GM19193 (cell line): ENCODE measurements around the gene C2orf68.
A peak's percentile ranks its signal among the peaks of the same experiment; 100 is the strongest.

ENCODE experiments used
- POLR2A ChIP-seq: IDR thresholded peaks from 4 replicates; pipeline ENCODE4 v1.6.1; 2011; ENCODE audit not compliant: insufficient read depth, insufficient read length; ENCODE audit errors: extremely low read depth

Gene C2orf68

DNA sequence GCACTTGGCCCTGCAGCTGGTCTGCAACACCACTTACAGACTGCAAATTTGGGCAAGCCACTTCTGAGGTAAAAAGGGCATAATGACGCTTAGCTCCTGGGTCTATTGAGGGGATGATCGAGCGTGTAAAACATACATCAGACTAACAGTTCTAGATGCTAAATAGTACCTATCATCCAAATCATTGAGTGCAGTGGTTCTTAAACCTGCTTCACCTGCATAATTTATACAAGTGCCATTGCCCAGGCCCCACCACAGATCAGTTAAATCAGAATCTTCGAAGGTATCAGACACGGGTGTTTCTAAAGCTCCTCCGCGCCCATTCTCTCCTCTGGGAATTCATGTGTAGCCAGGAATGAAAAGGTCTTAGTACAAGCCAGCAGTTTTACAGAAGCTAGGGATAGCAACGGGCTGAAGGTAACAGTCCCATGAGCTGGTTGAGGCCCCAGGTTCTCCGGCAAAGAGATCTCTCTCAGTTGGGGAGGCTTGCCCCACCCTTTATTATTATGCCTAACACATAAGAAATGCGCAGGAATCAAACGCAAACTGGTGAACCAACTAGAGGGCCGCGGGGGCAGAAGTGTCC lies 17.1 kb downstream of the C2orf68 start:
- TF ChIP-seq POLR2A = no peak

DNA sequence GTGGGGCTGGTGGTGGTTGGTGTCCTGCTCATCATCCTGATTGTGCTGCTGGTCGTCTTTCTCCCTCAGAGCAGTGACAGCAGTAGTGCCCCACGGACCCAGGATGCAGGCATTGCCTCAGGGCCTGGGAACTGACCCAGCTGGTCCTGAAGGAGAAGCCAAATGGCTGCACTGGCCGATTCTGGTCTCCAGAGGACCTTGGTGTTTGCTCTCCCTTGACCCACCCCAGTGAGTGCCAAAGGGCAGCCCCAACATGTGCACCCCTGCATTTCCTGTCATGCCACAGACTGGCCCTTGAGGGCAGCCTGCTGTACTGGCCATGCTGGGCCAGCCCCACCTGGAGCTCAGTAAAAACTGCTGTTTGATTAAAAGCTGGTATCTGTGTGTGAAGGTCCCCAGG lies 18.8 kb downstream of the C2orf68 start:
- no peak for TF ChIP-seq POLR2A

DNA sequence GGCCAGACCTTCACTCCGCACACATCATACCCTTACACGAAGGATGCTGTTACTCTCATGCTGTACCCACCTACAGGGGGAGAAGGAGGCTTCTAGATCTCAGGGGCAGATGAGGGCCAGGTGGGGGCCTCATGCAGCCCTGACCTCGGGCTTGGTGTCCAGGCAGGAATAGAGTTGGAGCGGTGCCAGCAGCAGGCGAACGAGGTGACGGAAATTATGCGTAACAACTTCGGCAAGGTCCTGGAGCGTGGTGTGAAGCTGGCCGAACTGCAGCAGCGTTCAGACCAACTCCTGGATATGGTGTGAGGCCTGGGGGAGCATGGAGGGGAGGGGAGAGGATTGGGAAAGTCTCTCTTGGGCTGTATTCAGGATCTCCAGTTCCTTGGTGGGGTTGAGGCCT lies 20.3 kb downstream of the C2orf68 start:
- TF ChIP-seq POLR2A = no peak

DNA sequence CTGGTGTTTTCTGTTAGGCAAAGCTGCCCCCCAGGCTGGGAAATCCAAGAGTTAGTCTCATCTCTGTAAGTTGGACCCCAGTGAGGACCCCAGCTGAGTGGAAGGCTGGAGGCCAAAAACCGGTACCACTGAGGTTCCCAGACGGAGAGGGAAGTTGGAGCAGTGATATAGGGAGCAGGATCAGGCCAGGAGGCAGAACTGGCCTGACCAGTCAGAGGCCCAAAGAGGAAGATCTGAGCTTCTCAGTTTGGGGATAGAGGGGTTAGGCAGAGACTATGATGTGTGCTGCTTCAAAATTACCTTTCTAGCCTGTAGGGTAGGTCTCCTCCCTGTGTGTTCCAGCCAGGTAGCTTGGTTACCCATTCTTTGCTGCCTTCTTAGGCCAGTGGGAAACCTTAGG lies 20.9 kb downstream of the C2orf68 start:
- no peak for TF ChIP-seq POLR2A

DNA sequence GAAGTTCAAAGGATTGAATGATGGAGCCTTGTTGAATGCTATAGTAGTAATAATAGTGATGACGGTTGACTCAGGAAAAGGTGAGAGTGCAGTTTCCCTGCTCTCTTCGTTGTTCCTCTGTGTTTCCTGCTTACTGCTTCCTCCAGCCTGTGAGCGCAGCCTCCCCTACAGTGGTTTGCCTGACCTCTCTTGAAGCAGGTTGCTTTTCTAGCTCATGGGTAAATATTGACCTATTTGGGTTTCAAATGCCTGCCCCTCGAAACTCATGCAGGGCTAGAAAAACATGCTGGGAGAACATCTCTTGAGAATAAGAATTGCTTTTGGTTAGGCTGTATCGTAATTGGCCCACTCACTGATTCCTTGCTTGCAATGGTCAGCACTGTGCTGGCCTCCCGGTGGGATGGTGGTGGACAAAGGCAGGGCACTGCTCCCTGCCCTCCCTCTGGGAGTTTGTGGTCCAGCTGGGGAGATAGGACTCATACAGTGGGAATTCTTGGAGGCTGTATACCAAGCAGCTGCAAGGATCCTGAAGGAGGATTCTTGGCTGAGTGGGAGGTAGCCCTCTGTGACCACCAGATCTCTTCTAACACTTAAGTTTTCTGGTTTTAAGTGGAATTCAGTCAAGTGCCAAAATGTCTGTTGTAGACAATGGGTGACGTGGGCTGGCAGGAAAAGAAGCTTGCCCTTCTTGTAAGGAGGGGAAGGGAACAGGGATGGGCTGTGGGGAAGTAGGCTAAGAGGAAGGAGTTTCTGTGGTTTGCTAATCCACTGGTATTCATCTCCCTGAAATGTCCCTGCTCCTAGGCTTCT lies 21.7 kb downstream of the C2orf68 start:
- no peak for TF ChIP-seq POLR2A

DNA sequence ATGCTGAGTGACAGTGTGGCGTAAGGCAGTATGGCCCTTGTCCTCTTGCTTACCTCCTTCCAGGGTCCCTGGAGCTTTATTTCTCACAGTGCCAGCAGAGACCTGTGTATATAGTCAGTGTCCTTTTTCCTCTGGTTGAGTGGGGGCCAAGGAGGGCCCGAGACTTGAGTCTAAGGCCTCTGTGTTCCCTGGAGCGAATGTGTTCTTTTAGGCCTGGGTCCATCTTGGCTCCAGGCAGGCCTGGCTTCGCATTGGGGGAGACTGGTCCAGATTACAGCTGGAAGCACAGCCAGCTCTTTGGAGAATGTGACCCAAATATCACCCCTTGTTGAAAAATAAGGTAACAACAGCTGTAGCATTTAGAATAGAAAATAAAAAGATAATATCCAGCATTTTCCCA lies 22.7 kb downstream of the C2orf68 start:
- no peak for TF ChIP-seq POLR2A

DNA sequence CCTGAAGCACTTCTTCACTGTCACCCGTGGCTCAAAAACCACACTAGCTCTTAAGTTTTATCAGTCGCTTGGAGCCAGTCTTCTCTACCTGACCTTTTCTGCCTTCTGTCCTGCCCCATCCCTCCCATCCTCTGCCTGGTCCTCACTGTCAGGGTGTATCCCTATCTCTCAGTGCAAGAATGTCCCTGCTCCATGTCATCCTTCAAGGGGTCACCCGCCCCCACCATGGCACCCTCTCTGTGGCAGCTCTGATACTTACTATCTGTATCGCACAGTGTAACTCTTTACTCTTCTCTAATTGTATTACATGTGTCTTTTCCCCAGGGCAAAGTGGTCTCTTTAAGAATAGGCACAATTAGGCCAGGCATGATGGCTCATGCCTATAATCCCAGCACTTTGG lies 23.2 kb downstream of the C2orf68 start:
- TF ChIP-seq POLR2A = no peak

DNA sequence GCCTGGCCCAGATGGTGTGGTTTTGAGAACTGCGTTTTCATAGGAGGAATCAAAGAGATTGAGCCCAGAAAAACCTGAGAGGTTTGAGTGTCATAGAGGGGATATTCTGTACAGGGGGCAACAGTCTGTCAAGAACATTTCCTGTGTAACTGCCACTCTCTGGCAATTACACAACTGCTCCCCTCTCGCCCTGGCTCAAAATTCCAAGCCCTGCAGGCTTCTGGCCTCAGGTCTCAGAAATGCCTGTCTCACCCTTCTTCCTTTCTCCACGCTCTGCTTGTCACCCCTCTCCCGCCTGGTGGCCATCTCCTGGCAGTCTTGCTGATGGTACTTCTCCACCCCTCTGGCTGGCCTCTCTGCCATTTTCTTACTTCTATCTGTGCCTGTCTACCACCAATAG lies 23.6 kb downstream of the C2orf68 start:
- TF ChIP-seq POLR2A = no peak

DNA sequence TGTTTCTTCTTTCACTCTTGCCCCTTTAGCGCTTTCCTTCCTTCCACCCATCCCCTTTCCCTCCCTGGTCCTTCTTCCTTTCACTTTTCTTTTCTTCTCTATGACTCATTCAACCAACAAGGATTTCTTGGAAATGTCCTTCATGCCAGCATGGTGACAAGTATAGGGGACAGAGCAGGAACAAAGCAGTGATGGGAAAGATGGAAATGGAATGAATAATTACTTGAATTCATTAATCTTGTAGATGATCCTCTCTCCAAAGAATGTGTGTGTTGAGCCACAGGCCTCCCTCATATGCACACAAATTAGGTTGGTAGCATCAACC lies 26.1 kb downstream of the C2orf68 start:
- TF ChIP-seq POLR2A = no peak

DNA sequence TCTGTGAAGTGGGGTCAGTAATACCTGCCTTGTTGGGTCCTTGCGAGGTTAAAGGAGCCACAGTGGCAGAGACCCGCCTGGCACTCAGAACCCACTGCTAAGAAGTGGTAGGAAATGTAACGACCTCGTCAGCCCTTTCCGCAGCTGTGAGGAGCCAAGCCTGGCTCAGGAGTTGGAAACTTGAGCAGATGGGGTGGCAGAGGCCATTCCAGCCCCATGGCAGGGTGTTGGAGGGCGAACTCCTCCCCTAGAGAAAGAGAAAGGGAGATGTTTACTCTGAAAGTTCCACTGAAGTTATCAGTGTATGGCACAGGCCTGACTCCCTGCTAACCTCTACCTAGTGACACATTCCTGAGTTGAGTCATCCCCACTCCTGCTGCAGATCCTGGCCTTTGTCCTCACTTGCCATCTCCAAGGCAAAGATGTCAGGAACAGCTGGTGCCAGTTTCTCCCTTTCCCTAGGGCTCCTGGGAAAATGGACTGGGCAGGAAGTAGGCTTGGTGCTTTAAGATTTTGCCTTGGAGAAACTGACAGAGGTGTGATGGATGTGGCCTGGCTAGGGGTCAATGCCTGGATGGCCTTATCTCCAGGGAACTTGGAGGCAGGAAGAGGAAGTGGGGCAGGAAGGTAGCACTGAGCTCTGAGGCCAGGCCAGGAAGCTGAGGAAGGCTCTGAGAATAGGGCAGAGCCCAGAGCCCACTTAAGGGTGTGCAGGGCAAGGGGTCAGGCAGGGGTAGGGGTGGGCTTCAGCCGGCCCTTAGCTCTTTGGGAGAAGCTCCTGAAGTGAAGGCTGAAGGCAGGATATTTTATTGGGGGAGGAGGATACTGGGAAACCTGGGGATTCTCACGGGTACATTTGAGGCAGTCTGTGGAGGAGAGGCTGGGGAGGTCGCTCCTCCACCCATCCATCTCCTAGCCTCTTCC lies 26.7 kb downstream of the C2orf68 start:
- no peak for TF ChIP-seq POLR2A

DNA sequence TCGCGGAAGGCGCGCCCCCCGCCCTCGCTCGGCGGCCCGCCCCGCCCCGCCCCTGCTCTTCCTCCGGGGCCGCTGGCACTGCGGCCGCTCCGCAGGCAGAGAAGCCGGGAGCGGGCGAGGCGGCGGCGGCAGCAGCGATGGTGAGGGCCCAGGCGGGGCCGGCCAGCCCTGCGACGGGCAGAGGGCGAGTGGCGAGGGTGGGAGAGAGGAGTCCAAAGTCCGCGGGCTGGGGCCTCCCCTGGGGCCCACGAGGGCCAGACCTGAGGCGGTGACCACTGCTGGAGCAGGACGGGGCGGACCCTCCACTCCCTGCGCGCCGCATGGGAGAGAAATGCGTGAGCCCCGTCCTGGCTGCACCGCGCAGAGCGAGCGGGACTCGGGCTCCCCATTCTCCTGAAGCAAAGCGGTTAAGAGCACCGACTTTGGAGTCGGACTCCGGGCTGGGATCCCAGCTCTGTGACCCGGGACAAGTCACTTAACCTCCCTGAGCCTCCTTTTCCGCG lies 27.5 kb downstream of the C2orf68 start, which contains the start of gene VAMP5:
Gene VAMP5 (plus strand): TSS at position 78 of the 503 bp plus-strand sequence. CDS start 60 bp downstream, at position 138.
- peak; percentile 57 for TF ChIP-seq POLR2A

DNA sequence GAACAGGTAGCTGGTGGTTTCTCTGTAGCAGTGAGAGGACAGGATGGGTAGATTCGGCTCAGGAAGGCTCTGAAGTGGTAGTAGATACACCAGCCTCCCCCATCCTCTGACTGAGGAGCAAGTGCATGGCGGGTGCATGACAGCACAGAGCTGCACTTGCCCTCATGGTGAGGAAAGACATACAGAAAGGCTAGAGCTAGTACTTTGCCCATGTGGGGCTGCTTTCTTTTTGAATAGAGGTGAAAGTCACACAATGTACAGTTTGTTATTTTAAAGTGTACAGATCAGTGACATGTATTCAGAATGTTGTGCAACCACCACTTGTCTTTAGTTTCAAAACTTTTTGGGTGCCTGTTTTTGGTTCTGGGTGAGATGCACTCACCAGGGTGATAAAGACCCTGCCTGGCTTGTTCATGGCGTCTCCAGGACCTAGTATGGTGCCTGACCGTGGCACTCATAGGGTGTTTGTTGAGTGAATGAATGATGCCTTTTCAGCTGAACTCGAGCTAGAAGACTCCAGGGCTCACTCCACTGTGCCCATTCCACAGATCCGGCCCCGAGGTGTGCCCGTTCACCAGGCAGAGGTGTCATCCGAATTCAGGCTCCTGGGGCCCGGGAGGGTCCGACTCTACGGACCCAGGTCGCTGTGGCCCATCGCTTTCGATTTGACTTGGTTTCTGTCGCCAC lies 28.1 kb downstream of the C2orf68 start:
- no peak for TF ChIP-seq POLR2A

DNA sequence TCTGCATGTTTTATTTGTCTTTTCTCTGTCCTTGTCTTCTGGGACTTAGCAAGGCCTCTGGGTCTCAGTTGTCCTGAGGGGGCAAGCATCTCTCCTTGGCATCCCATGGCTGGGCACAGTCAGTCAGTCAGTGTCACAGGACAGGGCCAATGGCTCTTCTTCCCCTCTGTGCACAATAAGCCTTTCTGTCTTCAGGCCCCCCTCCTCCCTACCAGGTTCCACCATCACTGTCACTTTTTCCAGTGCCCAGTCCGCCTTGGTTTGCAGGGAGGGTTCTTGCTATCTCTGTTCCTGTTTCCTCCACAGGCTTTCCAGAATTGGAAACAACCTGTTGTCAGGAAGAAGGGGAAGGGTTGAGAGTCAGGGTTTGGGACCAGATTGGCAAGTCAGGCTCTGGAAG lies 29.4 kb downstream of the C2orf68 start:
- no peak for TF ChIP-seq POLR2A

DNA sequence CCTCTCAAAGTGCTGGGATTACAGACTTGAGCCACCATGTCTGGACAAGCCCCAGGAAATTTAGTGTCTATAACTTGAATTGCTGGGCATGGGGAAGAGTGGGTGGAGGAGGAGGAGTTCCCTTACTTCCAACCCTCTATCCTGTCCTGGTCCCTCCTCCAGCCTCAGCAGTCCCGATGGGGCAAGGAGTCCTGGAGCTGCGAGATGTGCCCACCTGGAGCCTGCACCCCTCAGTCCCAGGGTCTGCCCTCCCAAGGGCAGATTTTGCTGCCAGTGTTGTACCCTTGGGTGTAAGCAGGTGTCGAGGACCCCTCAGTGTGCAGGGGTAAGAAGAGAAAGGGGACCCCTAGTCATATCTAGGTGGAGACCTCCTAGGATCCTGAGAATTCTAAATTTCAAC lies 31.7 kb downstream of the C2orf68 start:
- no peak for TF ChIP-seq POLR2A

DNA sequence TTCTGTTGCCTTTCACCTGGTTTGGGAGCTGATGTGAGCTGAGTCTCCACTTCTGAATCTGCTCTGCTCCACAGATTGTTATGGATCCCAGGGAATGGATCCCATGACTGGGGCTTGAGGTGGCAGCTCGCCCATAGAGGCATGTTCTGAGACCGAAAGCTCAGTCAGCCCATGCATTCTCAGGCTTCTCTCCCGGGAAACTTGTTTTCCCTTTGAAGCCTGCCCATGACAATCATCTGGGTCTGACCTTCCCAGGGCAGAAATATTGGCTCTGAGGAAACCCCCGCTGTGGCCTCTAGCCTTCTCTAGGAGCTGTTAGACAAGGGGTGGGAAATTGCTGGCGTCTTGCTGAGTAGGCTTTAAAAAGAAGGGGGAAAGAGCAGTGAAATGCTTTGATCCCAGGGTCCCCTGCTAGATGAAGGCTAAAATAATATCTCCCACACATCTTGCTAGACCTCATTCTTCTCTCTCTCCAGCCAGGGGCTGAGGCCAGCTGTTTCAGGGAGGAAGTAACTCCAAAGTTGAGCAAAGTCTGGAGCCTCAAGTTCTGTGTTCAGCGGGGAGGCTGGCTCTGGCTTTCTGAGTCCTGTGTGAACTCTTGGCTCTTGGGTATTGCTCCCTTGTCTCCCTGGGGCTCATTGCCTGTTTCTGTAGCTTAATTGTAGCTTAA lies 32.5 kb downstream of the C2orf68 start:
- no peak for TF ChIP-seq POLR2A
